RWPE2 (cell line): ENCODE results near the gene ARHGAP40.

ENCODE experiments used
- ATAC-seq: fragments of 200-7000 bp; cut with Tn5 transposase; 3 replicates; pipeline ENCODE4 v1.9.1; 2021; ENCODE audit warnings: low read depth
- DNase-seq: peaks from one replicate; pipeline ENCODE4 v3.0.0-alpha.2; 2020; ENCODE audit warnings: low spot score
- H3K27ac ChIP-seq: fragments of 450-650 bp; 2 replicates; pipeline ENCODE4 v1.5.1; 2017; ENCODE audit warnings: mild to moderate bottlenecking; ENCODE audit not compliant: poor library complexity, severe bottlenecking
- H3K27me3 ChIP-seq: fragments of 250-450 bp; sonication (Bioruptor Pico); 2 replicates; pipeline ENCODE4 v1.5.1; 2021; ENCODE audit warnings: mild to moderate bottlenecking, moderate library complexity; ENCODE audit not compliant: insufficient read depth, poor library complexity, severe bottlenecking
- H3K36me3 ChIP-seq: fragments of 250-450 bp; sonication (Bioruptor Pico); 2 replicates; pipeline ENCODE4 v1.5.1; 2020; ENCODE audit warnings: low read depth, mild to moderate bottlenecking, moderate library complexity
- H3K4me1 ChIP-seq: fragments of 250-450 bp; sonication (Bioruptor Pico); 2 replicates; pipeline ENCODE4 v1.5.1; 2021; ENCODE audit warnings: mild to moderate bottlenecking, moderate library complexity; ENCODE audit not compliant: insufficient read depth, poor library complexity, severe bottlenecking
- H3K4me3 ChIP-seq: fragments of 250-450 bp; sonication (Bioruptor Pico); 2 replicates; pipeline ENCODE4 v1.5.1; 2021; ENCODE audit warnings: mild to moderate bottlenecking, moderate library complexity; ENCODE audit not compliant: severe bottlenecking
- H3K9me3 ChIP-seq: fragments of 250-450 bp; sonication (Bioruptor Pico); 2 replicates; pipeline ENCODE4 v1.5.1; 2021; ENCODE audit warnings: mild to moderate bottlenecking, moderate library complexity; ENCODE audit not compliant: severe bottlenecking
- TF ChIP-seq, protein P1 (sequence below): fragments of 450-650 bp; IDR thresholded peaks from one replicate; pipeline ENCODE4 v1.5.1; 2017; ENCODE audit warnings: mild to moderate bottlenecking, moderate library complexity; ENCODE audit not compliant: poor library complexity, severe bottlenecking

Gene ARHGAP40

DNA sequence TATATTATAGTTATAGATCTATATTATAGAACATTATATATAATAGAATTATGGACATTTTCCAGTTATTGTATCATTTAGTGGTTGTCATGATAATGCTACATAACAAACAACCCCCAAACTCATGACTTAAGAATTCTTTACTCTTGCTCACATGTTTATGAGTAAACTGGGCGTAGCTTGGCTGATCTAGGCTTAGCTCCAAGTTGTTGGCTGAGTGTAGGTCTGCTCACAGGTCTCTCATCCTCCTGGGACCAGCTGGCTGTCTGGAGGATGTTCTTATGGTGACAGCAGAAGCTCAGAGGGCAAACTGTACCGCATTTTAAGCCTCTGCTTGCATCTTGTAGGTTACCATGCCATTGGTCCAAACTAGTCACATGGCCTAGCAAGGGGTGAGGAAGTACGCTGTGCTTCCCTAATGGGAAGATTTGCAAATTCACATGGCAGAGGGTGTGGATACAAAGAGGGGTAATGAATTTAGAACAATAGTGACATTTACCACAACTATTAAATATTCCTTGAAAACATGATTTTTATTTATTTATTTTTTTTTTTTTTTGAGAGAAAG, 34.2 kb downstream of the ARHGAP40 start:
- Histone ChIP-seq H3K9me3 (no peaks in the 10 kb centered on the region), H3K4me1 (peaks cover 5% of the 10 kb centered on the region), H3K27me3 (no peaks in the 10 kb centered on the region), H3K27ac (no peak overlapping the region), H3K36me3 (no peaks in the 10 kb centered on the region), H3K4me3 (no peak overlapping the region)
- TF ChIP-seq, protein P1, sequence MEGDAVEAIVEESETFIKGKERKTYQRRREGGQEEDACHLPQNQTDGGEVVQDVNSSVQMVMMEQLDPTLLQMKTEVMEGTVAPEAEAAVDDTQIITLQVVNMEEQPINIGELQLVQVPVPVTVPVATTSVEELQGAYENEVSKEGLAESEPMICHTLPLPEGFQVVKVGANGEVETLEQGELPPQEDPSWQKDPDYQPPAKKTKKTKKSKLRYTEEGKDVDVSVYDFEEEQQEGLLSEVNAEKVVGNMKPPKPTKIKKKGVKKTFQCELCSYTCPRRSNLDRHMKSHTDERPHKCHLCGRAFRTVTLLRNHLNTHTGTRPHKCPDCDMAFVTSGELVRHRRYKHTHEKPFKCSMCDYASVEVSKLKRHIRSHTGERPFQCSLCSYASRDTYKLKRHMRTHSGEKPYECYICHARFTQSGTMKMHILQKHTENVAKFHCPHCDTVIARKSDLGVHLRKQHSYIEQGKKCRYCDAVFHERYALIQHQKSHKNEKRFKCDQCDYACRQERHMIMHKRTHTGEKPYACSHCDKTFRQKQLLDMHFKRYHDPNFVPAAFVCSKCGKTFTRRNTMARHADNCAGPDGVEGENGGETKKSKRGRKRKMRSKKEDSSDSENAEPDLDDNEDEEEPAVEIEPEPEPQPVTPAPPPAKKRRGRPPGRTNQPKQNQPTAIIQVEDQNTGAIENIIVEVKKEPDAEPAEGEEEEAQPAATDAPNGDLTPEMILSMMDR: no peak
- ATAC-seq: peak; percentile 54
- DNase-seq: no peak

DNA sequence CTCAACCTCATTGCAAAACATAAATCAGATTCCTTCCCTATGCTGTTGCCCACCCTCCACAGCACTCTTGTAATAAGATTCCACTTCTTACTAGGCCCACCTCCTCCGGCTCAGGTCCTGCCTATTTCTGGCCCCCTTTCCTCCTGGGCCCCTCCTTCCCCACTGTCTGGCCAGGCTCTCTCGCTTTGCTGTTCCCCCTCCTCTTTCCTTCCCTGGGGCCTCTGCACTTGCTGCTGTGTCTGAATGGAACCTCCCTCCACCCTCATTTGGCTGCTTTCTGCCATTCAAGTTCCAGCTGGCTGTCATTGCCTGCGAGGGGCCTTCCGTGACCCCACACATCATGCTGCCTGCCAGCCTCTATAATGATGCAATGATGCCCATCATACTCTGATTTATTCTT, 38.9 kb downstream of the ARHGAP40 start:
- TF ChIP-seq, protein P1: no peak
- H3K9me3 ChIP-seq: no peaks in the 10 kb centered on the region
- peaks cover 5% of the 10 kb centered on the region for H3K27me3 ChIP-seq
- ATAC-seq: no peak
- DNase-seq: no peak
- H3K4me1 ChIP-seq: no peaks in the 10 kb centered on the region
- no peaks in the 10 kb centered on the region for H3K36me3 ChIP-seq
- no peak overlapping the region for H3K4me3 ChIP-seq
- H3K27ac ChIP-seq: no peak overlapping the region

DNA sequence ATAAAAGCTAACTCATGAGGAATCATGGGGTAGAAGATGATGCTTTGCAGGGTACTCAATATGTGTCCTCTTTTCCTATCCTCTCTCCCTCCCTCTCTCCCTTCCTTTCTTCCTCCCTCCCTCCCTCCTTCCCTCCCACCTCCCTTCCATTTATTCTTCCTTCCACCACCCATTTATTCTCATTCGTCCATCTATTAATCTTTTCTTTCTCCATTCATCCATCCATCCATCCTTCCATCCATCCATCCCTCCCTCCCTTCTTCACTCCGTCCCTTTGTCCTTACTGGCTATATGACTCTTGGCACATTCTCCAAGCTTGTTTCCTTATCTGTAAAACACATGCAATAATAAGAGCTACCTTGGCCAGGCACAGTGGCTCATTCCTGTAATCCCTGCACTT, 40.9 kb downstream of the ARHGAP40 start:
- Histone ChIP-seq H3K27me3 (peaks cover 9% of the 10 kb centered on the region), H3K9me3 (no peaks in the 10 kb centered on the region), H3K36me3 (no peaks in the 10 kb centered on the region), H3K4me3 (no peak overlapping the region), H3K4me1 (no peaks in the 10 kb centered on the region), H3K27ac (no peak overlapping the region)
- TF ChIP-seq, protein P1: no peak
- no peak for ATAC-seq
- no peak for DNase-seq

DNA sequence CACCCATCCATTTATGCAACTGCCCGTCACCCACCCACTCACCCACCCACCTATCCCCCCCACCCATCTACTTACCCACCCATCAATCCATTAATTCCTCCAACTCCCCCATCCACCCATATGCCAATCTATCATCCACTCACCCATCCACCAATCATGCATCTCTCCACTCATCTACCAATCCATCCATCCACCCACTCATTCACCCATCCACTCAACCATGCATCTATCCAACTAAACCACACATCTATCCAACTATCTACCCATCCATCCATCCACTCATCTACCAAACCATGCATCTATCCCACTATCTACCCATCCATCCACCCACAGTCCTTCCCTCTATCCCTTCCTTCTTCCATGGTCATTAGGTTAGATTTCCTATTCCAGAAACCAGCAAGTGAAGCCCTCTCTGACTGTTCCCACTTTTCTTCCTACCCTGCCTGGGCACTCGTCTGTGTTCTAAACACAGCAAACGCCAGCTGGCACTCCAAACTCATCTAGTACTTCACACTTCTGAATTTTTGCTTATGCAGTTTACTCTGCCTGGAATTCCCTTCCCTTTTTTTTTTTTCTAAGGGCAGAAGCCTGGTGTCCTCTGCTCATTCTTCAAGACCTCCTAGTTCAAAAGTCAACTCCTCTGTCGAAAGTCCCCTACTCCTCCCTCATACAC, 43.1 kb downstream of the ARHGAP40 start:
- H3K9me3 ChIP-seq: no peaks in the 10 kb centered on the region
- H3K4me3 ChIP-seq: no peak overlapping the region
- H3K27me3 ChIP-seq: peaks cover 9% of the 10 kb centered on the region
- no peaks in the 10 kb centered on the region for H3K36me3 ChIP-seq
- H3K27ac ChIP-seq: no peak overlapping the region
- TF ChIP-seq, protein P1: no peak
- DNase-seq: no peak
- ATAC-seq: no peak
- no peaks in the 10 kb centered on the region for H3K4me1 ChIP-seq

DNA sequence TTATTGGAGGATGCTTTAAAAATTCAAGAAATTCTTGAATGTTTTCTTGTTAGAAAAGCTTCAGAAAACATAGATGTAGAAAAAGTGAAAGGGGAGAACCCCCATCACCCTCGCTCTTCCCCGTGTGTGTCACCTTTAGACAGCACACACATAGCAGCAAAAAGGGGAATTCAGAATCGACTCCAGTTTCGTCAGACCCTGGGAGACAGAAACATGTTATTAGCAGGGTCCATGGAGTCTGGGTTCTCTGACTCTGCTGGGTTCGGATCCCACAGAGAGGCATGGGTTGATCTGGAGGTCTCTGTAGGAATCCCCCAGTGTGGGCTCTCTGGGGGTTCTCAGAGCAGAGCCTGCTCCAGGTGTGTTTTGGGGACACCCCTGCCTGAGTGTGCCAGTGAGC, 43.7 kb downstream of the ARHGAP40 start:
- H3K4me1 ChIP-seq: no peaks in the 10 kb centered on the region
- TF ChIP-seq, protein P1: no peak
- H3K27ac ChIP-seq: no peak overlapping the region
- H3K4me3 ChIP-seq: no peak overlapping the region
- ATAC-seq (no peak), DNase-seq (no peak)
- H3K27me3 ChIP-seq: peaks cover 9% of the 10 kb centered on the region
- H3K9me3 ChIP-seq: no peaks in the 10 kb centered on the region
- H3K36me3 ChIP-seq: no peaks in the 10 kb centered on the region
